Measurements from ENCODE around the gene PIPOX.

Gene PIPOX

GRCh38 chr17:29019475-29020181 is 23.3 kb upstream of the PIPOX start:
- no peak for DNase-seq

- no peak for DNase-seq
Measured at GRCh38 chr17:29020576-29020975, 22.4 kb upstream of the PIPOX start.

- DNase-seq, result no peak
Measured at GRCh38 chr17:29021226-29021625, 21.7 kb upstream of the PIPOX start.

- no peak for DNase-seq
Measured at GRCh38 chr17:29022074-29022473, 20.9 kb upstream of the PIPOX start.

- no peak for DNase-seq
Measured at GRCh38 chr17:29024316-29024952, 18.5 kb upstream of the PIPOX start.

- DNase-seq, result no peak
Measured at GRCh38 chr17:29031488-29031887, 11.5 kb upstream of the PIPOX start.

GRCh38 chr17:29032013-29032856 is 10.7 kb upstream of the PIPOX start:
- no peak for DNase-seq

- DNase-seq, result no peak
Measured at GRCh38 chr17:29032857-29033197, 10.1 kb upstream of the PIPOX start.

- no peak for DNase-seq
Measured at GRCh38 chr17:29034510-29034909, 8.4 kb upstream of the PIPOX start.

- DNase-seq, result no peak
Measured at GRCh38 chr17:29036584-29036983, 6.4 kb upstream of the PIPOX start.

- DNase-seq, result no peak
Measured at GRCh38 chr17:29037739-29038084, 5.2 kb upstream of the PIPOX start.

GRCh38 chr17:29038085-29038795 is 4.7 kb upstream of the PIPOX start:
- no peak for DNase-seq

- DNase-seq, result peak; percentile 43
Measured at GRCh38 chr17:29039764-29040598, 3.0 kb upstream of the PIPOX start.

- no peak for DNase-seq
Measured at GRCh38 chr17:29041091-29041490, 1.9 kb upstream of the PIPOX start.

- DNase-seq, result no peak
Measured at GRCh38 chr17:29041571-29041970, 1.4 kb upstream of the PIPOX start.

GRCh38 chr17:29042026-29042678 is 789 bp upstream of the PIPOX start:
- DNase-seq, result no peak

GRCh38 chr17:29043539-29044145 is 701 bp downstream of the PIPOX start:
- no peak for DNase-seq

- DNase-seq, result no peak
Measured at GRCh38 chr17:29045026-29045425, 2.1 kb downstream of the PIPOX start.

- no peak for DNase-seq
Measured at GRCh38 chr17:29045734-29046472, 3.0 kb downstream of the PIPOX start.

GRCh38 chr17:29046473-29046839 is 3.5 kb downstream of the PIPOX start:
- DNase-seq, result no peak

All from amniotic stem cell (primary cell).